ENCODE results near the gene MUL1.
"Not testable (repeated sequence)": the region's sequence is repeated elsewhere in the genome, so short reads cannot be mapped to it uniquely, and the experiment has no call there.

Gene MUL1

DNA sequence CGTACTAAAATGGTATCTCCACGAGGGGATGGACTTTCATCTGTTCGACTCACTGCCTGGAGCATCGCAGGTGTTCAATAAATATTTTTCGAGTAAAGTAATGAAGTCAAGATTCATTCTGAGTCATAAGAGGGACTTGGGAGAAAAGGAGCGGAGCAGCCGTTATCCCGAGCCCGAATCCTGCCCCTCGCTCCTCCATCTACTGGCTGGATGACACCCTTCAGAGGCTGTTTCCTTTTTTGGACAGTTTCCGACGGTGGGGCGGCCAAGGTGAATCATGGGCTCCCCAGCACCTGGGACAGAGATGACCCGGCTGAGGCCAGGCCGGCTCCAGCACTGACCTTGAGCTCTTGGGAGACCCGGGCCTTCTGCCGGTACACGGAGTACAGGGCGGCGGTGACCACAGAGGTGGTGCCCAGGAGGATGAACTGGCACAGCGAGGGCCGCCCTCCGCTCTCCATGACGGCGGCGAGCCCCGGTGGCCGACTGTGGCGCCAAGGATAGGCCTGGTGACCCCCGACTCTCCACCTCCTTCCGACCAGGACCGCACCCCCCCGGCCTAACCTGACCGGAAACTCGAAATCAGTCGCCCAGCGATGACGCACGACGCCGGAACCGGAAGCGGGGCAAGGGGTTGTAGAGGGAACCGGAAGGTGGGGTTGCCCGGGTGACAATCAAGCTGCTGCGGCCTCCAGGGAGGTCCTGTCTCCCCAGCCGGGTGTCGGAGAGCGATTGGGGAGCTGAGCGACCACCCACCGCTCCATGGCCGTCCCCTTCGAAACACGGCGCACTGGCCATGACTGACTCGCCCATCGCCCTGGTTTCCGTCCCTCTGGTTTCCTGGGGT lies at the start of gene MUL1:
MUL1 (minus strand) TSS at position 588 of the 847 bp plus-strand sequence; CDS start at position 461, 127 bp downstream.
- DNase-seq: peak; percentile 66

DNA sequence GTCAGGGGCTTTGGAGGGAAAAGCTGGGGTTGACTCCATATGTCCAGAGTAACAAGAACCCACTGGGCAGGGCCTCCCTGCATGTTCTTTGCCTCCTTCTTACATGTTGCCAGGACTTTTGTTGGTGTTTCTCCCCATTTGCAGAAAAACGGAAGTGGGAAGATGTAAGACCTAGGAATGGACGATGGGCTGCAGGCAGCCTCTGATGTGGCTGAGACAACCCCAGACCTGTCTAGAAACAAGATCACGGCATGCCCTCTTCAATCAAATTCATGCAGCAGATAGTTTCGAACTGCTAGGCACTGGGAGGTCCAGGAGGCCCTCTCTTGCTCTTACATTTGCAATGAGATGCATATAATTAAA lies 47.8 kb upstream of the MUL1 start:
- no peak for DNase-seq

DNA sequence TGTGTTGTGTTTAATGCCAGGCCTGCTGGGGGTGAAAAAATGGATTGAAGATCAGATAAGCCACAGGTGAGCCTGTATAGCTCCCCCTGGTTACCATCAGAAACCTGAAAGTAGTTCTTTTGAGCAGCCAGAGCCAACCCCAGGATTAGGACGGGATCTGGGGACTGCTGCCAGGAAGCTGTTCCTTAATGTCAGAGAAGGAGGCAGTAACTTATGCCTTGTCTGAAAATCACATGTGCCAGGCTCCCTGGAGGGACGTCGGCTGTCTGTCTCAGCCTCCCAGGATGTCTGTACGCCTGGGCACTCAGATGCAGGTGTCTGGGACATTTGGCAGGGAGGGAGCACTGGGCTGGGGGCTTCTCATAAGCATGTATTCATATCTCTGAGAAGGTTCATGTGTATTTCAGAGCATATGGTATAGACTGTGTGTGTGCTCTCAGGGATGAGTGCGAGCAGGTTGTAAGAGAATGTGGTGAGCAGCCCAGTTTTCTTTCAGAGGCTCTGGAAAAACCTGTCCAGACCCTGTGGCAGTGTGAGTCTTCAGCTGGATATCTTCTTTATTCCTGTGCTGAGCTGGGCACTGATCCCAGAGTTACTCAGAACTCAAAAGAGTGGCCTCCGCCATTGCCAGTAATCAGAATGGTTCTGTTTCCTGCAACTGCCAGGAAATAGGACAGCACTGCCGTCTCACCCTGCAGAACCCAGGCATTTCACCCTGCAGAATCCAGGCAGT lies 47.2 kb upstream of the MUL1 start:
- DNase-seq: no peak

DNA sequence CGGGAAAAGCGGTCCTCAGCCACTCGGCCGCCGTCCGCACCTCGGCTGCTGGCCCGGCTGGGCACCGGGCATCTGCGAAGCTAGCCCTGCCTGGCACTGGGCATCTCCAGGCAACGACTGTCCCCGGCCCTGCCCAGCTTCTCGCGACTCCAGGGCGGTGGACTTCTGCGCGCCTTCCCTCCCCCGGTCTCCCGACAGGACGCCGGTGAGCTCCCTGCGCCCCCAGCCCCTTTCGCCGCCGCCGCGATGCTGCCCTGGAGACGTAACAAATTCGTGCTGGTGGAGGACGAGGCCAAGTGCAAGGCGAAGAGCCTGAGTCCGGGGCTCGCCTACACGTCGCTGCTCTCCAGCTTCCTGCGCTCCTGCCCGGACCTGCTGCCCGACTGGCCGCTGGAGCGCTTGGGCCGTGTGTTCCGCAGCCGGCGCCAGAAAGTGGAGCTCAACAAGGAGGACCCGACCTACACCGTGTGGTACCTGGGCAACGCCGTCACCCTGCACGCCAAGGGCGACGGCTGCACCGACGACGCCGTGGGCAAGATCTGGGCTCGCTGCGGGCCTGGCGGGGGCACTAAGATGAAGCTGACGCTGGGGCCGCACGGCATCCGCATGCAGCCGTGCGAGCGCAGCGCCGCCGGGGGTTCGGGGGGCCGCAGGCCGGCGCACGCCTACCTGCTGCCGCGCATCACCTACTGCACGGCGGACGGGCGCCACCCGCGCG lies 44.9 kb upstream of the MUL1 start:
- no peak for DNase-seq

DNA sequence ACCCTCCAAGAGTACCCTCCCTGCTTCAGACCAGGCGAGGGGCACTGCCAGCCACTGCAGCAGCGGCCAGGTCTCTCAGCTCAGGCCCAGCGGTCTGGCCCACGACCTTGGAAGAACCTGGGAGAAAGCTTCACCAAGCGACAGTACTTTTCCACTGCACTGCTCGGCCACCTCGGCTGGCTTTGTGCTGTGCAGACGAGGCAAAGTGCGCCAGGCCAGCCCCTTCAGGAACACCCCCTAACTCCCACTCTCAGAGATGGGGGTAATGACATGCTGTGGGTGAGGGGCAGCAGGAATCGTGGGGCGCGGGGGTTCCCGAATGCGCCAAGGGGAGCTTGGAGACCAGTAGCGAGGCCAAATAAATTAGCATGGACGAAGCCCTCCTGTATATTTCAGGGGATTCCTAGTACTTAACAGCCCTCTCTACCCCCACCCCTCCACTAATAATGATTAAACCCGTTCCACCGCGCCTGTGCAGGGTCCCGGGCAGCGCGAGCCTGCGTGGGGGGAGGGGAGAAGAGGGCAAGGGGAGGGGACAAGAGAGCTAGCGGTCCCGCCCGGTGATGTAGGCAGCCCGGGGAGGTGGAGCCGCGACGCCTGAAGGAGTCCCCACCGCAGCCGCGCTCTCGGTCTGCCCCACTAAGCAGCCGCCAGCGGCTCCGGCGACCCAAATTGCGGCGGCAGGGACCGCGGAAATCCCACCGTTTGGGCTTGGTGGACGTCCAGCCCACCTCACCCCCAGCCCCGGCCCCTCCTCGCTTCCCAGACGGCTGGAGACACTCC lies 44.2 kb upstream of the MUL1 start, which contains the start of gene FAM43B:
FAM43B (plus strand) TSS at position 629 of the 783 bp plus-strand sequence. CDS start 401 bp downstream, outside the sequence.
- no peak for DNase-seq

- no peak for DNase-seq
These were observed 43.2 kb upstream of the MUL1 start for GRCh38 chr1:20551161-20551560.

DNA sequence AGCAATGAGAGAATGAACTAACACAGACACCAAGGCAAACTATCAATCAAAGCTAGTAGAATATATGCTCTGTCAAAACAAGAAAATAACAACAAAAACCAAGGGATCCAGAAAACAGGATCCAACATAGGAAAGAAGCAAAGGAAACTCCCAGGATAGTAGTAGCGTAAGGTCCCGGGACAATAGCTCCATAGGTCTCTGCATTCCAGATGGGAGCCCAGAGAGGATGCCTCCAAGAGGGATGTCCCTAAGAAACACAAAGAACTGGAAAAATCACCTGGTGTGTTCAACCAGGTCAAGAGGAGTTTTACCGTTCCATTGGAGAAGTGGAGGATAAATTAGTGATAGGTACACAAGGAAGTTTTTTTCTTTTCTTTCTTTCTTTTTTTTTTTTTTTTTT lies 38.7 kb upstream of the MUL1 start:
- no peak for DNase-seq

- DNase-seq: no peak
These were observed 32.3 kb upstream of the MUL1 start for GRCh38 chr1:20540281-20540680.

GRCh38 chr1:20538760-20539551 lies 31.0 kb upstream of the MUL1 start:
- DNase-seq: no peak

DNA sequence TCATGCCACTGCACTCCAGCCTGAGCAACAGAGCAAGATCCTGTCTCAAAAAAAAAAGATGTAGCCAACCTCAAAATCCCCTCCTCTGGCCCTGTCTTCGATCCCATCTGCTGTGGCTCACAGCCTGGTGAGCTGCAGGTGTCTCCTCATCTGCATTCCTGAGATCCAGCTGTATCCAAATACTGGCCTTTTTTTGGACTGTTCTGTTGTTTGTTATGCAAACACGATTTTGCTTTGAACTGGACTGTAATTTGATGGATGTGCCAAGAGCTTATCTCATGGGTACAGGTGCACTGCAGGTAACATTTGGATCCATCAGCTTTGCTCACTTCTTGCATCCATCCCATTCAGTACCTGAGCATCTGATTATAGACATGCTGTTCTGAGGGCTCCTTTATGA lies 30.3 kb upstream of the MUL1 start:
- DNase-seq: no peak

GRCh38 chr1:20534659-20535417 lies 26.9 kb upstream of the MUL1 start:
- no peak for DNase-seq

DNA sequence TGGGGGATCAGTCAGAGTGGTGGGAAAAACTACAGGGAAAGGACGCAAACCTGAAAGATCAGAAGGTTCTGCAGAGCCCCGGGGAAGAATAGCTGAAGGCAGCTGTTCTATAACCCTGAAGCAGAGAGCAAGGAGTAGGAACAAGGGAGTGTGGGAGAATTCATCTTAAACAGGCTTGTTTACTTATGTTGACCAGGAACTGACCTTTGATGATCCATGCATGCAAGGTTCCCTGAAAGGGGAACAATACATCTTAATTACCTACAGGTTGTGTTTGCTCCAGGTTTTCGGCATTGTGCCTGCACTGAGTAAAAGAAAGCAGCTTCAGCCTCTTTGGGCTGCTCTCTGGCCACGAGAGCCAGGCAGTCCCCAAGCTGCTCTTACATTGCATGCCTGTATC lies 25.7 kb upstream of the MUL1 start:
- no peak for DNase-seq

DNA sequence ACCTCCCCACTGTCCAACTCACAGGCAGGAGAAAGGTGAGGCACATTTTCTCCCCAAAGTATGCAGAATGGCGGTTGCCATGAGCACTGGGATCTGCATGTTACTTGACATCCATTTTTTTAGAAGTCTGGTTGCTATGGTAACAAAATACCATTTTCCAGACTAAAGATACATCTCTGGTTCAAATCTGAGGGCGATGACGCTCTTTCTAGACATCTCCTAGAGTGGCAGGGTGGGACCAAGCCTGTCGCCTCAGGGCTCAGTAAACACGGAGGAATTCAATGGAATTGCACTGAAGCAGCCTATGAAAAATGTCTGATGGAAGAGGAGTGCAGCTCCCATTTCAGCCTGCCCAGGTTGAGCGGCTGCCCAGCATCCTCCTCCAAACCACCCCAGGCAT lies 22.9 kb upstream of the MUL1 start:
- no peak for DNase-seq

- DNase-seq: no peak
These were observed 22.4 kb upstream of the MUL1 start for GRCh38 chr1:20530306-20530705.

GRCh38 chr1:20528221-20528620 lies 20.3 kb upstream of the MUL1 start:
- no peak for DNase-seq

- DNase-seq: no peak
These were observed 18.3 kb upstream of the MUL1 start for GRCh38 chr1:20526267-20526666.

- DNase-seq: peak; percentile 63
These were observed 14.3 kb upstream of the MUL1 start for GRCh38 chr1:20521960-20522861.

GRCh38 chr1:20519609-20520262 lies 11.8 kb upstream of the MUL1 start:
- DNase-seq: not testable (repeated sequence)
